ENCODE results near the gene IFT27. TPM values are rescaled to one million over a fixed set of nuclear protein-coding genes. Genes with fewer than 3 reads are reported as not detected.
"Not testable (repeated sequence)": the region's sequence is repeated elsewhere in the genome, so short reads cannot be mapped to it uniquely, and the experiment has no call there.

The IFT27 gene
- total RNA-seq, 2 donors from 2014 or later, result 27.6 to 28.1 TPM

DNA sequence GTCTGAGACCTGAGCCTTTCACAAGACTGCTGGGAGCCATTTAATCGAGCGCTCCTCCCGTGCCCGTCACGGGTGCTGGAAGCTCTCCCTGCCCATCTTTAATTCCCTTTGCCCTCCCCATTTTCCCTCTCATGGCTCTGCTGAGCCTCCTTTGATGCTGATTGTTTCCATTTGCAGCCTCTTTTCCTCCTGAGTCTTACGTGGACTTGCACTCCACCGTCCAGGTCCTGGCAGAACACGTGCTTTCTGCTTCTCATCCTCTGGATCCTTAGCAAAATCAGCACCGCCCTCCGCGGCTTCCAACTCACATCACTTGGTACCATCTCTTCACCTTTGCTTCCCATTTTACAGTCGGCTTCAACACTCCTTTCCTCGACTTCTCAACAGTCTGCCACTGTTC lies 7.3 kb downstream of the IFT27 start:
- ATAC-seq (no peak), DNase-seq (no peak)
- intact Hi-C loops (cut with DNase I), result no loop called here

DNA sequence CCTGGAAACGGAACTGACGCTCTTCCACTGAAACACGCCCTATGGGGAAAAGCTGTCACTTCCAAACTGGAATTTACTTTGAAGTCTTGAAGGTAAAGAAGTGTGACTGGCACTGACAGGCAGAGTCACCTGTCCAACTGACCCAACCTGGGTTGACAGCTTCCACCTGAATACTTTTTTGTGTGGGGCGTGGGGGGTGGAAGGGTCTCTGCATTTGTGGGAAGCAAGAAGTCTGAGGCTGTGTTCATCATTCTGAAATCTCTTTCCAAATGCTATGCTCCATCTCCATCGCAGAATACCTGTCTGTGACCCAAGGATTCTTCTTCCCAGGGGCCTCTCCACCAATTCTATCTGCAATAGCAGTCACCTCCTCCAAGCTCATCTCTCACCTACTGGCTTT lies 7.8 kb downstream of the IFT27 start:
- intact Hi-C loops (cut with DNase I), result no loop called here
- ATAC-seq, result no peak
- DNase-seq, result no peak

DNA sequence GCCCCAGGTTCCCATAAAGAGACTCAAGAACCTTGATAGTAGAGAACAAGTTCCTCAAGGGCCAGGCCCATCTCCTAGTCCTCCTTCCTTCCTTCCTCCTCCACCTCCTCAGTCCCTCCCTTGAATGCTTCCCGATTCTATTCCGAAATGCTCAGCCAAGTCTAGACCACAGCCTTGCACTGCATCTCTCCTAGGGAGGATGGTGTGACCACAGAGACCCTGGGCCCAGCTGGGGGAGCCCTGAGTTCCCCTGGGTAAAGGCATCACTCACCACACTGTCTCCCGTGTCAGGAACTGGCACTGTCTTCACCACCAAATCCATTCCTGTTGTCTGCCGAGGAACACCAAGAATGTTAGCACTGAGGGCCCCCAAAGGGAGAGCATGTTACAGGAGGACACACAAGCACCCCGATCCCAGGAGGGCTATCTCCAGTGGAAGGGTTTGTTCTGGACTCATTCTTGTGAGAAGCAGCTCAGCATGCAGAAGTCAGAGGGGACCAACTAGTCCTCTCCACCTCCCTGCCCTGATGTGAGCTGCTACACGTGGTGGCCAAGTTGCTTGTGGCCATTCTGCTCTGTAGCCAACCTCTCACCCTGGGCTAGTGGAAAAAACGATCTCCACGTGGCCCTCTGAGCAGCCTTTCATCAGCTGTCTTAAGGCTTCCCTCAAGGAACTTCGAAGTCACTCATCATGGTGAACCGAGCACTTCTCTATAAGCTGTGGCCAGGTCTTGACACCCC lies 8.7 kb downstream of the IFT27 start:
- ATAC-seq, result no peak
- intact Hi-C loops (cut with DNase I), result no loop called here
- no peak for DNase-seq

DNA sequence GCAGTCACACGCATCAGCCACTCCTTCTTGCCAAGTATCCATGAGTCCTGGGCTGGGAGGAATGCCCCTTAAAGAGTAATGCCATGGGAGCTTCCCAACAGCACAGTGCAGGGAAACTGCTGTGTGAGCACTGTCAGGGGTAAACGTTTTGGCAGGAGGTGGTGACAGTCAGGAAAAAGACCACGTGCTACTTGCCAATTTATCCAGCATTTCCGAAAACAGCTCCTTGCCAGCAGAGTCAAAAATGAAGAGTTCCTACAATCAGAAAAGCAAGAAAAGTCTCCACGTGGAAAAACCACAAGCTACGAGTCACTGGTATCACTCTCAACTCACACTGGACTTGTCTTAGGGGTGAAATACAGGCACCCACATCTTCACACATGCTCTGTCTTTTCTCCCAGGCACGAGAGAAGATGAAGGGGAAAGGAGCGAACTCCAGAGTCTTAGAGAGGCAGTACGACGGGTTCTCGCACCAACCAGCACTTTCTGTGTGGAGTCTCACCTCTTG lies 9.9 kb downstream of the IFT27 start:
- DNase-seq (no peak), ATAC-seq (no peak)
- intact Hi-C loops (cut with DNase I), result no loop called here

DNA sequence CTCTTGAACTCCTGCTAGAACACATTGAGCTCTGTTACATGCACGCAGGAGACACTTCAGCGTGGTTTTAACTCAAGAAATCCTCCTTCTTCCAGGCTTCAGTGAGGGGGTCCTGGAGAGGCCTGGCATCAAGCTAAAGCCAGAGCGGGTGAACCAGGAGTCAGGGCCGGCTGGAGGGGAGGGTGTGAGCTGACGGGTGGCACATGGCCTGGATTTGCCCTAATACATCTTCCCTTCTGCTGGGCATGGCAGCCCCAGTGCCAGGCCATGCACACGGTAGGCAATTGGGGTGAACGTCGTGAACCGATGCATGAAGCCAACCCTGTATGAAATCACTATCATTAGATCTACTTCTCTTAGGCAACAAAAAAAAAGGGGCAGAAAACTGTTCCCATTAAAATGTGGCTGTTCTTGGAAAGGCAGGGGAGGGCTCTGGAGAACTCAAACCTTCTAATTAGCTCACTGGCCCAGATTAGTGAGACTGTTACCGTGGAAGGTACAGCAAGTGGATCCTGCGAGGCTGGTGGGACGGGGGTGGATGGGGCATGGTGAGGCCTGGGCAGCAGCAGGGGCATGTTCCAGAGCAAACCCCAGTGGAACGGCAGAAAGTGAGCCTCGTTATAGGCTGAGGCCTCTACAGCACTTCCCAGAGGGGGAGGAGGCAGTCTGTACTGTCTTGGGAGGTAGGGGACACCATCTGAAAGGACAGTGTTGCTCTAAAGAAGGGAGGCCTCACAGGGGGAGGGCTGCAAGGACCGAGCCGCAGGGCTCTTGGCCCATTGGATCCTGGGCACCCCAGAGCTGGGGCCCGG lies 10.6 kb downstream of the IFT27 start:
- DNase-seq (no peak), ATAC-seq (no peak)
- intact Hi-C loops (cut with DNase I), result no loop called here

DNA sequence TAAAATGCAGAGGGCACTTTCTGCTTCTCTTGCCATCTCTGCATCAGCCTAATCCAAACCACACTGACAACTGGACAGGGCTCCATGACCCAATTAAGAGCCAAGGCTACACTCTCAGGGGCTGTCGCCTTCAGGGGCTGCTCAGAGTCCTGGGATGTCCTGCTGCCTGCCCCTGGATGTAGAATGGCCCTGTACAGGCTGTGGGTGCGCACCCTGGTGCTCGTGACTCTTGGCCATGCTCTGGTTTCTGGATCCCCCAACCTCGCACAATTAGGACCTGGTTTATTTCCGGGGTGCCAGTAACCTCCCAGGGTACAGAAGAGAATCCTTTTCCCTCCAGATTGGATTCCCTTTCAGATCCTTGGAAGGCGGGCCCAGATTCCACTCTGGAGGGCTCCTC lies 11.3 kb downstream of the IFT27 start:
- DNase-seq, result no peak
- intact Hi-C loops (cut with DNase I), result no loop called here

DNA sequence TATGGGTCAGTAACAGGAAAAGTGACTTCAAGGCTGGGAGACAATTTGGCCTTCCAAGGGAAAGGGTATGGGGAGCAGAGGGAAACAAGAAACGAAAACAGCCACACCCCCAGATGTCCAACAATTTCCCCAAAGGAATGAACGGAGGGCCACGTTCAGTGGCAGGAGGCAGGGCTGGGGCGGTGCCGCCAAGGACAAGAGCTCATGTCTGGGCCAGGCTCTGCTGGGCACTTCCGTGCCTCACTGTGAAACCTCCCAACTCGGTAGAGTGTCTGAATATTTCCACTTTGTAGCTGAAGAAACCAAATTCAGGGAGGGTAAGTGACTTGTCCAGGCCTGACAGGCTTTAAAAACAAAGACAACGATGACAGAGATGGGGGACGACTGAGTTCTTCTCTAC lies 11.9 kb downstream of the IFT27 start:
- intact Hi-C loops (cut with DNase I), result no loop called here
- no peak for DNase-seq
- ATAC-seq, result no peak

More for the DNA sequence above, 11.3 kb downstream of the IFT27 start:
- no peak for ATAC-seq

DNA sequence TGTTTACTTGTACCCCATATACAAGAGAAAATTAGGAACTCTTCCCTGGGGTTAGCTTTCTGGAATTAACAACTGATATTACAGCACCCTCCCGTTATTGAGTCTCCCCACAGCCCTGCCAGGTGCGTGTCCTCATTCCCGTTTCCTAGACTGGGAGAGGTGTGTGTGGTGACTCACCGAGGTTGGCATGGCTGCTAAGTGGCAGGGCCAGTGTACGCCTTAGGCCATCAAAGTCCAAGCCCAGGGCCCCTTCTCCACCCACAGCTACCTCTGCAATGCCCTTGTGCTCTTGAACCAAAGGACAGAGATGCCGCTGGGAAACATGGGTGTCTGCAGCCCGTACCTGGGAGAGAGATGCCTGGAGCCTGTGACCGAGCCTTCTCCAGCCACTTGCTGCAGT lies 12.3 kb downstream of the IFT27 start:
- DNase-seq (no peak), ATAC-seq (no peak)
- intact Hi-C loops (cut with DNase I), result no loop called here

DNA sequence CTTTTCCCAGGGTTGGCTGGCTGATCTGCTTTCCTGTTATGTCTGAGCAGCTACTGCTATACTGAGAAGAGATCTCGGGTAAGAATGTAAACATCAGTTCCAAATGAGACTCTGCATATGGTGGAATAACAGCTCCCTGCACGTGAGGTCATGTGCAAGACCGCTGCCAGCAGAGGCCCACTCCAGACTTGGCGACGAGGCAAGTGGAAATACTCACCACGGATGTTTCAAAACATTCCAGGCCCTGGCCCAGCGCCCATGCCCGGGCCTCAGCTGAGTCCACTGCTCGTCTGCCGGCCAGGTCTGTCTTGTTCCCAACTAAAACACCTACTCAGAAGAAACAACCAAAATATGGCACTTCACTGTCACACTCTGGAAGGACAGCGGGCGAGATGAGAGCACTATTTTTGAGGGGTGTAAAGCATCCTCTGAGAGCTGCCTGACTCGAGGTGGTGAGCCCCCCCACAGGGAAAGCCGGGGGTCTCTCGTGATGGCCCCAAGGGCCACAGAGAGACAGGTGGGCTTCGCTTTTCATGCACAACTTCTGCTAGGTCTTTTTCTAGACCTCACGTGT lies 13.1 kb downstream of the IFT27 start:
- intact Hi-C loops (cut with DNase I), result no loop called here
- ATAC-seq (peak; percentile 80 to 86), DNase-seq (peak; percentile 70)

DNA sequence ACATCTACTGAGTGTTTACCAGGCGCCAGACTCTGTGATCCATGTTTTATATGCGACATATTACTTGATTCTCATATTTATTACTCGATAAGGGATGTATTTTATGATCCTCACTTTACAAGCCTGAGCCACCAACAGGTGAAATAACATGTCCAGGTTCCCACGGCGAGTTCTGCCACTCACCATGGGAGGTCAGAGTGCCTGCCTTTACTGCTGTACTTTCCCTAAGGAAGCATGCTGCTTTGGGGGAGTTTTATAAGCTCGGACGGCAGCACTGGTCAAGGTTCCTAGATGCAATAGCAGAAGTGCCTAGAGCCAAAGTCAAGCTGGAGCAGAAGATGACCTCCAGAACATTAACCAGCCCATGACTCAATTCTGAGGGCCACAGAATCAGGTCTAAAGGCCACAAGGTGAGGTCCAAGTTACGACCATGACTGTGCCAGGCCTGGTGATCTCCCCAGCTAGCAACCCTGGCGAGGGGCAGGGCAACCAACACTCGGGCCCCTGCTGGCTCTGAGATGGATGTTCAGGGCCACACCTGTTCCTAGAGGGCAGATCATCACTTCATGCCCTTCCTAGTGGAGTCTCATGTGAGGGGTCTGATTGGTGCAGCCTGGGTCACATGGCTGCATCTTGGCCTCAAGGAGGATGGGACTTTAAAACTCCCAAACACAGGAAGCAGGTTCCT lies 14.2 kb downstream of the IFT27 start:
- ATAC-seq, result no peak
- intact Hi-C loops (cut with DNase I), result no loop called here
- DNase-seq, result no peak

DNA sequence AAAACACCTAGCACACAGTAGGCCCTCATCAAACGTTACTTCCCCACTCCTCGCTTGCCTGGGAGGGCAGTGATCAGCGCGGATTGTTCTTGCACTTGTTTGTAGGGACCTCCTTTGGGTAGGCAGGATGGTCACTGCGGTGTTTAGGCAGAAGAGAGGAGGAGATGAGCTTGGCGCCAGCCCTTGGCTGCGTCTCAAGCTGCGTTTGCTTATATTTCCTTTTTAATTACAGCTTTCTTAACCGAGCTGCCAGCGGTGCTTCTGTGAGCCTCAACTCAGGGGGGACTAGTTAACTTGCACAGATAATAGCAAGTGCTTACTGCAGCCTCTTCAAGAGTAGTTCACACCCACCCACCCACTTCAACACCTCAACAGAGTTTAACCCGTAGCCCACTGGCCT lies 15.1 kb downstream of the IFT27 start:
- ATAC-seq, result no peak
- intact Hi-C loops (cut with DNase I), result no loop called here
- DNase-seq, result no peak

DNA sequence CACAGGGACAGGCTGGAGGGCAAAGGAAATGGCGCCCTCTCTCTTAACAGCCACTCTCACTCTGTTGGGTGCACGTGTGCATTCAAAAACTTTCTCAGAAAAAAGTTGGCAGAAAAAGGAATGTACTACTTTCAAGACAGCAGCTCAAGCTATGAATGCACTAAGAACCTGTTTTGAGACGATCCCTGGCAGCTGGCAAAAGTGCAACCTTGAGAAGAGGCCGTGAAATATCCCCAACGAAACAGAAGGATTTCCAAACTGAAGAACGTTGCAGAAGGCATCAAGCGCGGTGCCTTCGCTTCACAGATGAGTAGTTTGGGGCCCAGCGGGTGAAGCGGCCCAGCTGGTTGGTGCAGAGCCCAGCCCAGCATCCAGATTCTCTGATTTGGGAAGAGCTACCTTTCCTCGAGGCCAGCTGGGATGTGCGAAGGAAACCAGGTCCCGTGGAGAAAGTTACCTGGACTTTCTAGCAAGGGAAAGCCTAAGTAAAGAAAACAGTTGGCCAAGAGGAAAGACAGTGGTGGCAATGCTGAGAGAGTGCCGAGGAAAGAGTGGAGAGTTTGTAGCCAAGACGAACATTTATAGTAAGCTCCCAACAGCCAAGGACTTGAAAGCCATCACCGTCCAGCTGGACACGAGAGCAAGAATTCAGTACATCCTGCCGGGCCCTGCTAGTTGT lies 16.3 kb downstream of the IFT27 start:
- intact Hi-C loops (cut with DNase I), result no loop called here
- no peak for ATAC-seq
- no peak for DNase-seq

DNA sequence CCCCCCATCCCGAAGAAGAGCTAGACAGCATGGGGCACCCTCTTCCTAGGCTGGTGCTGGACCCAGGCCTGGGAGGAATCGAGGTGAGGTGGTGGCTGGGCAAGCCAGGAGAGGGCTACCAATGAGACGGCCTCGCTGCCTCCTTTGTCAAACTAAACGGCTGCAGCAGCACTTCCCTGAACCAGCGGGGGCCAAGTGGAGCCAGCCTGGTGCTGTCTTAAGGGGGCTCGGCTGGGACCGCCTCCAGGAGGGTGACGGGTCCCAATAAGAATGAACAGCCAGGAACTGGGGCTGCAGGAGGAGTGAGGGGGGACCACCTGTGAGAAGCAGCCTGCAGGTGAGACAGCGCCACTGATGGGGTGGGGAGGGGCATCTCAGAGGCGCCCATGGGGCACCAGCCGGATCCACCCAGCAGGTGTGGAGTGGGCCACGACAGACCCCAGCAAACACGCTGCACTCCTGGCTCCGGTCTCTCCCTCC lies 17.1 kb downstream of the IFT27 start:
- intact Hi-C loops (cut with DNase I), result no loop called here
- ATAC-seq (no peak), DNase-seq (no peak)

DNA sequence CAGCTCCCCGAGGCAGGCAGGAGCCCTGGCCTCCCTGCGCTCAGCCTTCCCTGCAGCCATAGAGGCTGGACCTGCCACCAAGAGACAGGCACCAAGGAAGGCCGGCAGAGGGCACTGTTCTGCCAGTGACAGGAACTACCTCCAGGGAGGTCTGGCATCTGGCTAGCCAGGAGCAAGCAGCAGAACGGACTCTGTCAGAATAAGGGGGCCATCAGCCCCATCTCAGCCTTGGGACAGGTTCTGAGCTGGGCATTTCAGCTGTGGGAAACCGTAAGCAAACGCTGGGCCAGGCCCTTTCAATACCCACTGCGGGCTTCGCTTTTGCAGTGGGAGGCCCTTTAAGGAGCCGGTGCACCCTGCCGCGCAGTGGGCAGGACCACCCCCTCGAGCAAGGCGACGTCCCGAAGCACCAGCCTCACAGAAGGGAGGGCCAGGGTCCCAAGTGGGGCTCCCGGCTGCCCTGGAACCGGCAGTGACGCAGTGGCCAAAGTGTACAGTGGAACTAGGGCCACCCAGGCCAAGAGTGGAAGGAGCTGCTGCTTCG lies 18.2 kb downstream of the IFT27 start:
- peak; percentile 81 for DNase-seq
- ATAC-seq, result peak; percentile 70 to 75
- intact Hi-C loops (cut with DNase I), result no loop called here

DNA sequence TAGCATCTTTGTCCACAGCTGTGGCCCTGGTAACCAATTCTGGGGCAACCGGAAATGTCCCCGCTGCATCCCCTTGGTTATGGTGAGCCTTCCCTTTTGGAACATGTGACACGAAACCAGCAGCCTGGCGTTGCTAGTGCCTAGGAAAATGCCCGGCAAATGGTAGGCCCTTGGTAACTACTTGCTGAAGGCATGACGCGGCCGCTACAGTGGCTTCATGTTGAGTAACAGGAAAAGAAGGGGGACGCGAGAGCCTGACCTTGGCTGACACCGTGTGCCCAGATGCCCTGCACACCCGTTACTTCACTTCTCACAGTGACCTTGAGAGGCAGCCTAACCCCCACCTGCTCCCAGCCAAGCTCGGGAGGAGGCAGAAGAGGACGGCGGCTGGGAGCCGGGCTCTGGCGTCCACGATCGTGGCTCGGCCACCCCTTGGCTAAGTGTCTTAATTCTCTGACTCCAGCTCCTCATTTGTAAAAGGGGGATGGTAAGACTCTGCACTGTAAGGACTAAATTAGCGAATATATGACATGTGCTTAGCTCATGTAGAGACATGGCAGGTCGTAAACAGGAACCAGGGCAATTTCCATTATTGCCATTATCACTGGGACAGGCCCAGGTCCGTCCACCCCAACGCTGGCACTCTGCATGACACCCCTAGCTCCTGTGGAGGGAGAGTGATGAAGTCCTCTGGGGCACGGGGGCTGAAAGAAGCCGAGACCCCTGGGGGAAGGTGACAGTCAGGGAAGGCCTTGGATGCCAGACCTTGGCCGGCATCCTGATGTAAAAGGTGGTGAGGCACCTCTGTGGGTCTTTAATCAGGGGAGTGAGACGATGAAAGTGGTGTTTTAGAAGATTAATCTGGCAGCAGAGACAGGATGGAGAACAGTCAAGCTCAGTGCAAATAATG lies 18.9 kb downstream of the IFT27 start:
- DNase-seq (no peak), ATAC-seq (no peak)
- intact Hi-C loops (cut with DNase I), result no loop called here

DNA sequence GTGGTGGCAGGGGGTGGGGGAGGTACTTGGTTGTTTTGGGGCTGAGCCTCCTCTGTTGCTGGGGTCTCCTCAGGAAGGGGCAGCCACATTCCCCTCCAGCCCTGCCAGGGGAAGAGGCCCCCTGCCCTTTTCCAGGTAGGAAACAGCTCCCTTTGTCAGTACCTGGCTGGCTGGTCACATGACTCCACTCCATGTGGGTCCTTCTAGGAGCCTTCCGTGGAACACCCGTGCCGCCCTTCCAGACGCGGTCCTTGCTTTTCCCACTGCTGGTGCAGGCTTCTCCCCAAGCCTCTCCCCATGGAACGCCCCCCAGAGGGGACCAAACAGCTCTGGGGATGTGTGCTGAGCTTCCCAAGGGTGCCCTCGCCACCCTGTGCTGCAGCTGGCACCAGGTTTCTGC lies 19.9 kb downstream of the IFT27 start:
- no peak for ATAC-seq
- intact Hi-C loops (cut with DNase I), result no loop called here
- no peak for DNase-seq

DNA sequence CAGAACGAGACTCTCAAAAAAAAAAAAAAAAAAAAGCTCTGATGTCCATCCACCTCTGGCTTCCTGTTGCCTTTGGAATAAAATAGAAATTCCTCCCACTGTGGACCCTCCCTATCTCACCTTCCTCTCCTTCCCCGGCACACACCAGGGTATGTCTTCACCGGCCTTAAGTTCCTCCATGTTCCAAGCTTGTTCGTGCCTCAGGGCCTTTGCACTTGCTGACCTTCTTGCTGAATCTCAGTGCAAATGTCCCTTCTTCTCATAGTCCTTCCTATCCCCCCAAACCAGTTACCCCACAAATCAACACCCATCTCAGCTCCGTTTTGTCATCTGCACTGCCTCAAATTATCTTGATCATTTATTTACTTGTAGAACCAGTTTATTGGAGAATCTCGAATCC lies 20.6 kb downstream of the IFT27 start:
- intact Hi-C loops (cut with DNase I), result no loop called here
- no peak for ATAC-seq
- DNase-seq, result no peak

DNA sequence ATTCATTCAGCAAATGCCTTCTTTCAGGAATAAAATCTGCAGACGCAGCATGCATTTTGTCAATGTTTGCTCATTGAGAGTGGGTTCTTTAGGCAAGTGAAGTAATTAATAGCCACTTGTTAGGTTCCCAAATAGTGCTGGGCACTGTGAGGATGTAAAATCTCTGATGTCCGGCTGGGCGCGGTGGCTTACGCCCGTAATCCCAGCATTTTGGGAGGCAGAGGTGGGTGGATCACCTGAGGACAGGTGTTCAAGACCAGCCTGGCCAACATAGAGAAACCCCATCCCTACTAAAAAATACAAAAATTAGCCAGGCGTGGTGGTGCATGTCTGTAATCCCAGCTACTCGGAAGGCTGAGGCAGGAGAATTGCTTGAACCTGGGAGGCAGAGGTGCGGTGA lies 21.0 kb downstream of the IFT27 start:
- DNase-seq; intact Hi-C loops (cut with DNase I); ATAC-seq: not testable (repeated sequence)
